Activated T-cell treated with anti-CD3 and anti-CD28 coated beads for 1 hour (primary cell): ENCODE results near the gene ZNF497.
A peak's percentile ranks its signal among the peaks of the same experiment; 100 is the strongest.
"Not testable (repeated sequence)": the region's sequence is repeated elsewhere in the genome, so short reads cannot be mapped to it uniquely, and the experiment has no call there.

Source experiments
- DNase-seq: peaks from one replicate; pipeline ENCODE4 v3.0.0-alpha.2; 2020; ENCODE audit warnings: low read depth

Gene ZNF497

DNA sequence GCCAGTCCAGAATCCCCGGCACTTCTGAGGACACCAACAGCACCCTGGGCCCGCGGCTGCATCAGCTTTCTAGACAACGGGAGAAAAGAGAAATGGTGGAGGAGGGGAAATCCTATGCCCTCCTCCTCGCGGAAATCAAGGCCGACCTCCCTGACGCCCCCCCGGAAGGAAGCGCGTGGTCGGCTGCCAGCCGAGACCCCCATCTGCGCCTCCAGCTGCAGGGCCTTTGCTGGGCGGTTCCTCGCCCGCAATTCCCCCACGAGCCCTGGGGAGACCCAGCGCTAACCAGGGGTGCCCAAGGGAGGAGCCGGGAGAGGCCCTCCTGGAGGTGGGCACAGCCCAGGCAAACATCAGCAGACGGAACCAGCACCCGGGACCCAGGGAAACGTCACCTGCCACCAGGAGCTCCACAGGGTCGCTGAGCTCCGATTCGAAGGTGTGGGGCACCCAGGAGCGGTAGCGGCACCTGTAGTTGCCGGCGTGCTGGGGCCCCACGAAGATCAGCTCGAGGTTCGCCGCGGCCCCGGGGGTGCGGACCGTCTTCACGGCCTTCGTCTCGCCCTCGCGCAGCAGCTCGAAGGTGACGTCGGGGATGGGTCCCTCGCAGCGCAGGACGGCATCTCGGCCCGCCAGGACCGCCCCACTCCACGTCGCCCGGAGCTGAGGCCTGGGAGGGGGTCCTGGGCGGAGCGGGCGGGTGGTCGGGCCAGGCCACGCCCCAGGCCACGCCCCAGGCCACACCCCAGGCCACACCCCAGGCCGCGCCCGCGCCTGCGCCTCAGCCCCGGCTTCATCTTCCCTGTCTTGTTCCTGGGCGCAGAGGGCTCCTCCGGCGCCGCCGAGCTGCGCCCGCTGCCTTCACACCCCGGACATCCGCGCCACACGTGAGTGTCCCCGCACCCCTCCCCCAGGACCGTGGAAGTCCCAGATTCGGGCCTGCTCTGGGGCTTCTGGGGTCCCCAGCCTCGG is 15.3 kb downstream of the ZNF497 start:
- DNase-seq = peak; percentile 52

GRCh38 chr19:58345558-58345957 is 17.0 kb downstream of the ZNF497 start:
- no peak for DNase-seq

- no peak for DNase-seq
These were observed 23.6 kb downstream of the ZNF497 start for GRCh38 chr19:58338825-58339558.

GRCh38 chr19:58338336-58338735 is 24.2 kb downstream of the ZNF497 start:
- no peak for DNase-seq

DNA sequence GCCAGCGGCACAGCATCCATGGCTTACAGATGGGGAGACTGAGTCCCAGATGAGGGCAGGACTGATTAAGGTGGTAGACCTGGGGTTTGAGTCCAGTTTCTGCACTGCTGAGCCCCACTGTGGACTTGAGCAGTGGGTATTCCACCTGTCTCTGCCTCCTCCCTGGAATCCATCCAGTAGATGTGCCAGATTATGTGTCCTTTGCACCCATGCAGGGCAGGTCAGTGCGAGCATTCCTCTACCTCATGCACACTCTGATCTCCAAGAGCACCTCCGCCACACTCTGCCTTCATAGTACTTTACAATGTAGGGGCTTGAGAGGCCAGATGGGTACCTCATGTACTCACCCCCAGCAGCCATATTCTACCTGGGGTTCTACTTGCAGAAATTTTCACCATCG is 25.7 kb downstream of the ZNF497 start:
- DNase-seq = no peak

DNA sequence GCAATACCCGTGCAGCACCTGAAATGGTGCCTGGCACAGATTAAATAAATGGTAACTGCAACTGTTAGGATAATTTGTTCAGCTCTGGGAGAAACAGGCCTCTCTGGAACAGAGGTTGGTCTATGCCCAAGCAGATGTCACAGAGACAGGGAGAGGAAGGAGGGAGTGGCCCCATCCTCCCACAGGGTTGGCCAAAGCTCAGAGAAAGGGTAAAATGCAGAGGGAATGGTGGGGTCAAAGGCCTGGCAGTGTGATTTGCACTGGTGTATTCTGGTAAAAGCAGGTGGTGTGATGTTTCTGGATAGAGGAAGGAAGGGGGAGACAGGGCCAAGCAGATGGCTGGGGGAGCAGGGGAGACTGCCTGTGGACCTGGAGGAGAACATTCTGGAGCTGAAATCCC is 26.3 kb downstream of the ZNF497 start:
- no peak for DNase-seq

DNA sequence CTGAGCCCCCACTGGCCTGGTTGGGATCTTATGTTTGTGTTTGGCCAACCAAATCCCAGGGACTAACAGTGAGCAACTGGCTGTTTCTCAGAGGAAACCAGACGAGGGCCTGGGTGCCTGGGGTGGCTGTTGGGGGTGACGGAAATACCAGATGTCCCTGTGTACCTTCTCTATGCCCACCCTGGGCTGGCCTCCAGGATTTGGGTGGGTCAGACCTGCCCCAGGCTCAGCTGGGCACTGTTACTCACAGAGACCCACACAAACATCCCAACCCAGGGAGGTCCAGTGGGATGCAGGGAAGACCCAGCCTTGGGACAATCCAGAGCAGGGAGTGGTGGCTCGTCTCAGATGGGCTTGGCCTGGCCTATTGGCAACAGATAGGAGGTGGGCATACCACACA is 26.9 kb downstream of the ZNF497 start:
- no peak for DNase-seq

DNA sequence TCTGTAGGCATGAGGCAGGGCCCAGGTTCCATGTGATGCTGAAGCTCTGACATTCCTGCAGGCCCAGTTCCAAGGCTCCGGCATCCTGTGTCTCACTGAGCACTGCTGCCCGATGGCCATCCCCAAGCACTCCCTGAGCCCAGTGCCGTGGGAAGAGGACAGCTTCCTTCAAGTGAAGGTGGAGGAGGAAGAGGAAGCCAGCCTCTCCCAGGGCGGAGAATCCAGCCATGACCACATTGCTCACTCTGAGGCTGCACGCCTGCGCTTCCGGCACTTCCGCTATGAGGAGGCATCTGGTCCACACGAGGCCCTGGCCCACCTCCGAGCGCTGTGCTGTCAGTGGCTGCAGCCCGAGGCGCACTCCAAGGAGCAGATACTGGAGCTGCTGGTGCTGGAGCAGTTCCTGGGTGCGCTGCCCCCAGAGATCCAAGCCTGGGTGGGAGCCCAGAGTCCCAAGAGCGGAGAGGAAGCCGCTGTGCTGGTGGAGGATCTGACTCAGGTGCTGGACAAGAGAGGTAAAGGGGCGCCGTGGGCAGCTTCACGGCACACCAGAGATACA is 27.8 kb downstream of the ZNF497 start:
- DNase-seq = no peak

- no peak for DNase-seq
These were observed 29.9 kb downstream of the ZNF497 start for GRCh38 chr19:58332697-58333096.

- DNase-seq = no peak
These were observed 32.1 kb downstream of the ZNF497 start for GRCh38 chr19:58330458-58330857.

GRCh38 chr19:58328999-58329398 is 33.6 kb downstream of the ZNF497 start:
- DNase-seq = no peak

GRCh38 chr19:58326914-58327726 is 35.4 kb downstream of the ZNF497 start, which contains the start of gene ZSCAN22:
Gene ZSCAN22 (plus strand): TSS chr19:58326994. CDS start chr19:58334803, 7,809 bp downstream.
- peak; percentile 83 for DNase-seq

DNA sequence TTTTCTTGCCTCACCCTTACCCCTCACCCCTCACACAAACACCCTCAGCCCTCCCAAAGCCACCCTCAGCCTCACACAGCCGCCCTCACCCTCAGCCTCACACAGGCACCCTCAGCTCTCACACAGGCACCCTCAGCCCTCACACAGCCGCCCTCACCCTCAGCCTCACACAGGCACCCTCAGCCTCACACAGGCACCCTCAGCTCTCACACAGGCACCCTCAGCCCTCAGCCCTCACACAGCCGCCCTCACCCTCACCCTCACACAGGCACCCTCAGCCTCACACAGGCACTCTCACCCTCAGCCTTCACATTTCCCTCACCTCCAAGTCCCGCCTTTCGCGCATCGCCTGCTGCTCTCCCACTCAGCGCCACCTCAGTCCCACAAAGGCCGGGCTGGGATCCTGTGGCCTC is 36.0 kb downstream of the ZNF497 start:
- no peak for DNase-seq

- no peak for DNase-seq
These were observed 37.1 kb downstream of the ZNF497 start for GRCh38 chr19:58325311-58326022.

GRCh38 chr19:58319241-58319640 is 43.3 kb downstream of the ZNF497 start:
- DNase-seq = no peak

DNA sequence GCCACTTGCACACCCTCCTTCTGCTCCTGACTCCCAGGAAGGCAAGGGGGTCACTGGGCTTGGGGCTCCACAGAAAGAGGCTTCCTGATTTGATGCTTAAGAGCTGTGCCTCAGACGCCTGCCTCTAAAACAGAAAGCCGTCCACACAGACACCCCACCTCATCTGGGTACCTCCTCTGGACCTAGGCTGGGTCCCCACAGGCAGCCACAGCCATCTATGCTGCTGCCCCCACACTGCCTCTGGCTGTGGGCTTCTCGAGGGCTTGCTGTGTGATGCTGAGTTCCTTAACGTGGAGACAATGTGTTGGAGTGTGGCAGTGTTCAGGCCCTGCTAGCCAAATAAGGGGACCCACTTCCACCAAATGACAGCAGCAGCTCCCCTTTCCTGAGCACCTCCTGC is 44.3 kb downstream of the ZNF497 start:
- no peak for DNase-seq

DNA sequence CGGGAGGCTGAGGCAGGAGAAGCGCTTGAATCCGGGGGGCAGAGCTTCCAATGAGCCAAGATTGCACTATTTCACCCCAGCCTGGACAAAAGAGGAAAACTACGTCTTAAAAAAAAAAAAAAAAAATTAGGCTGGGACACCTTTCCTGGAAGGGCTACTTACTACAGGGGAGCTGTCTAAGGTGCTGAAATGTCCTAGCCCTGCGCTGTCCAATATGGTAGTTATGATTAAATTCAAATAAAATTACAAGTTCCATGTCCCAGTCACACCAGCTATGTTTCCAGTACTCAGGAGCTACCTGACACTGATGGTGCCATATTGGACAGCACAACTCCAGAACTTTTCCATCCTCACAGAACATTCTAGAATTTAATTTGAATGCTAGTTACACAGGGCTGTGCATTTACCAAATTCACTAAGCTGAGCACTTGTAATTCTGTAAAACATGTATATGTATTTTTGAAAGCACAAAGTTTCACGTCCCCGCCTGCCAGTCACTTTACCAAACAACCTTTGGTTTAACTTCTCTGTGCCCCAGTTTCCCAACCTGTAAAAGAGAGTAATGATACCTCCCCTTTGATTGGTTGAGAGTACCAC is 45.0 kb downstream of the ZNF497 start:
- no peak for DNase-seq

DNA sequence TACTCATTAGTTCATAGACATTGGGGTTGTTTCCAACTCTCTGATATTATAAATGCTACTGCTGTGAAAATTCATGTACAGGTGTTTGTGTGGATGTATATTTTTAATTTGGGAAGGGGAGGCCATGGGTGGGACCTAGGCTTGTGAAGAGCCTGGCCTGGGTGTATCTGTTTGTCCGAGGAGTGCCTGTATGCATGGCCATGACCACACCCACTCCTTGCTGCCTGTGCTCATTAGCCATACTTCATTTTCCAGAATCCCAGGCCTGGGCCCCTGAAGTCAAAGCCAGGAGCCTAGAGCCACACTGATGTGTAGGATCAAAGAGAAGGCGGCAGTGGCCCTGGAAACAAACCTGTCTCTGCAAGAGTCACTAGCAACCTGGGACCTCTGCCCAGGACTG is 47.0 kb downstream of the ZNF497 start:
- DNase-seq = no peak

DNA sequence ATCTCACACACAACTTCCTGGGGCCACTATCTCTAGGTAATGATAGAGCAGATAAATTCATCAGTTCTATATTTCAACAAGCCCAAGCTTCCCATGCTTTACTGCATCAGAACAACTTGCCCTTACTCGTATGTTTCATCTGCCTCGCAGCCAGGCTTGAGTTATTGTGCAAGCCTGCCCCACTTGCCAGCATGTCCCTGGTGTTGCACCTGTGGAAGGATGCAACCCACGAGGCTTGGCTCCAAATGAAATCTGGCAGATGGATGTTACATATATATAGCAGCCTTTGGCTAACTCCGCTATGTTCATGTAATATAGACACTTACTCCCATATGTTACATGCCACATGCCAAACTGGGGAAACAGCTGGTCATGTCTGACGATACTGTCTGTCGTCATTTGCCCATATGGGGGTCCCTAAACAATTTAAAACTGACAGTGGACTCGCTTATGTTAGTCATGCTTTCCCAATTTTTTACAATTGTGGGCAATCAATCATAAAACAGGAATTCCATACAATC is 51.1 kb downstream of the ZNF497 start:
- DNase-seq = no peak

GRCh38 chr19:58310685-58311084 is 51.9 kb downstream of the ZNF497 start:
- not testable (repeated sequence) for DNase-seq

DNA sequence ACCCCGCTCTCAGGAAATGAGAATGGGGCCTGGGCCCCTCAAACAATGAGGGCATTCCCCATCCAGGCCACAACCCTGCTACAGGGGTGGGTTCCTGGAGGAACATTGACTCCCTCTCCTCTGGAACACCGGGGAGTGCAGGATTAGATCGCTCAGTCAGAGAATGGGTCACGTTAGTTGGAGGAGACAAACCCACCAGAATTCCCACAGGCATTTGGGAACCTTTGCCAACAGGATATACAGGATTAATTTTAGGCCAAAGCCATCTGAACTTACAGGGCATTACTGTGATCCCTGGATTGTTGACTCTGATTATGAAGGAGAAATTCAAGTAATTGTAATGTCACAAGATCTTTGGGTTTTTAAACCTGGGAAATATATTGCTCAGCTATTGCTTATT is 54.8 kb downstream of the ZNF497 start:
- DNase-seq = no peak
